Measurements from ENCODE around the gene DNAJC8.

DNAJC8 gene, protein sequence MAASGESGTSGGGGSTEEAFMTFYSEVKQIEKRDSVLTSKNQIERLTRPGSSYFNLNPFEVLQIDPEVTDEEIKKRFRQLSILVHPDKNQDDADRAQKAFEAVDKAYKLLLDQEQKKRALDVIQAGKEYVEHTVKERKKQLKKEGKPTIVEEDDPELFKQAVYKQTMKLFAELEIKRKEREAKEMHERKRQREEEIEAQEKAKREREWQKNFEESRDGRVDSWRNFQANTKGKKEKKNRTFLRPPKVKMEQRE

DNA sequence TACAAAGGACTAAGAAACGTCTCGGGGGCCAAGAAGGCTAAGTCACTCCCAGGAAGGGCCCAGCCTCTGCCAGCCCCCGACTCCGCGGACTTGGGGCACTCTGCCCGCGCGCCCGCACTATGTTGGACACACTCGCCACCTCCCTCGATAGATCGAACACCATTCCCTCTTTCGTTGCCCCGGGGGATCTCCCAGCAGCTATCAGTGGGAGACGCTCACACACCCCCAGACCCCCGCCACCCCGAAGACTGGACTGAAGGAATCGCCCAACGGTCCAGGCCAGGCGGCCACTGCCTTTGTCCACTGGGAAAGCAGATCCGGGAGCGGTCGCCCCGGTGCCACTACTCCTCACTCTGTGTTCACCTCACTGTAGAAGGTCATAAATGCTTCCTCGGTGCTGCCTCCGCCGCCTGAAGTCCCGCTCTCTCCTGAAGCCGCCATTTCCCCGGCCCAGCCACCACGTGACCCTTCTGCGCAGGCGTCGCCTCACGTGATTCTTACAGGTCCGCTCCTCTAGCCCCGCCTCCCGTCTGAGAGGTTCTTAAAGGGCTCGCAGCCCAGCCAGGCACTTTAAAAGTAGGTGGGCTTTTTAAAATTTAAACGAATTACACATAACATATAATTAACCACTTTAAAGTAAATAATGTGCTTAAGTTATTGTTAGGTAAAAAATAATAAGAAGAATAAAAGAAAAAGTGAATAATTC is at the start of gene DNAJC8:
DNAJC8 (minus strand) TSS at position 472 of the 706 bp plus-strand sequence; CDS start at position 441, 31 bp downstream.
- peak; percentile 96 for DNase-seq (ENCODE audit: low read depth, low spot score)

DNA sequence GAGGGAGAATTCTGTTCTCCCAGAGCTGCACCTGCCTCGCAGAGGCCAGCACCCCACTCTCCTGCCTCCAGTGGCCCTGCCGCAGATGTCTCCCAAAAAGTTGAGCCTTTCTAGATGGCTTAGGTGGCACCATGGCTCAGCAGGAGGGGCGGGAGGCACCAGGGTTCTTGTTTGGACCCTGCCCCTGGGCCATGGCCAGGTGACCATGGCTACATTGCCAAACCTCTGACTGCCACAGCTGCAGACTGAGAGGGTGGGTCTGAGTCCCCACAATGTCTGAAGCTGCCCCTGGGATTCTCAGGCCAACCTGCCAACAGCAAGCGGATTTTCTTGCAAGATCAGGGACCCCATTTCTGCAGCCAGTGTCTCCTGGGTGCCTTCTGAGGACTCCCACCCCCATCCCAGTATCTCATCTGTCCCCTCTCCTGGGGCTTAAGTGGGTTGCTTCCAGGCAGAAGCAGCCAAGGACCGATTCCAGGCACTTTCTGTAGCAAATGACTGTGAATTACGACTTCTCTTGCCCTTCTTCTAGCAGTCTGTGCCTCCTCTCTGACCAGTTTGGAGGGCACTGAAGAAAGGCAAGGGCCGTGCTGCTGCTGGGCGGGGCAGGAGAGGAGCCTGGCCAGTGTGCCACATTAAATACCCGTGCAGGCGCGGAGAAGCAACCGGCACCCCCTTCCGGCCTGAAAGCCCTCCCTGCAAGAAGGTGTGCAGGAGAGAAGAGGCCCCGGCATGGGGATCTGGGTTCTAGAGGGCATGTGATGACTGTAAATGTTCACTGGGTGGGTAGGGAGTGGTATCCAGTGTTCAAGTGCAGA is 49.0 kb upstream of the DNAJC8 start:
- no peak for DNase-seq (ENCODE audit: low read depth, low spot score)

DNA sequence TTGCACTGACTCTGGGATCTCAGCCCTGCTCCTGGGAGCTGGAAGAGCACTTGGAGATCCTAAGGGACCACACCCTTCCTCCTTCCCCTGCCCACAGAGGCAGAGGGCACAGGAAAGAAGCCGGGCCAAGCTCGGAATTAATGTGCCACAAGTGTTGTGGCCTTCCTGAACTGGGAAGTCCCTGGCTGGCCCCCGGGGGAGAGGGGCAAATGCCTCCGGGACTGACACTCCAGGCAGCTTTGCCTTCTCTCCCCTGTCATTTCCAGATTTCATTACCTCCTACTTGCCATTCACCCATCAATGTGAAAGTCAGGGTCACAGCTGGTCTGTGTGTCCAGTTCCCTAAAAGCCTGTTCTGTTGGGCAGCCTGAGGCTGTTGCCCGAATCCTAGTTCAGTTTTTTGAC is 48.1 kb upstream of the DNAJC8 start:
- DNase-seq (ENCODE audit: low read depth, low spot score), result no peak

DNA sequence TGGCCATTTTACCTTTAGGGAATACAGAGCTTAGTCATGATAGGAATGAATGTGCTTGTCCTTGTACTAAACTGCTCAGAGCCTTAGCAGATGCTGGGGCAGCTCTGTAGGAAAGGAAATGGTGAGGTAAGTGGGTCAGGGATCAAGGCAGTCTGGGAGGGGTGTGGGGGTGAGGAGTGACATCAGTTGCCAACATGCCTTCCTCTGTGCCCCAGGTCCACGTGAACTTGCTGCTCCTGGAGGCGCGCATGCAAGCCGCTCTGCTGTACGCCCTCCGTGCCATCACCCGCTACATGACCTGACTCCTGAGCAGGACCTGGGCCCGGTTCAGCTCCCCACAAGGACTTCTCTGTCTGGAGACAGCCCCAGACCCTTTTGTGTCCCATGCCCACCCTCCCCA is 47.7 kb upstream of the DNAJC8 start:
- no peak for DNase-seq (ENCODE audit: low read depth, low spot score)

DNA sequence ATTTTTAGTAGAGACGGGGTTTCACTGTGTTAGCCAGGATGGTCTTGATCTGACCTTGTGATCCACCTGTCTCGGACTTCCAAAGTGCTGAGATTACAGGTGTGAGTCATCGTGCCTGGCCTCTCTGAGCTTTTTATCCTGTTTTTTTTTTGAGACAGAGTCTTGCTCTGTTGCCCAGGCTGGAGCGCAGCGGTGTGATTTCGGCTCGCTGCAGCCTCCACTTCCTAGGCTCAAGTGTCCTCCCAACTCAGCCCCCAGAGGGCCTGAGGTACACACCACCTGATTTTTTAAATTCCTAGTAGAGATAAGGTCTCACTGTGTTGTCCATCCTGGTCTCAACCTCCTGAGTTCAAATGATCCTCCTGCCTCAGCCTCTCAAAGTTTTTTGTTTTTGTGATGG is 46.9 kb upstream of the DNAJC8 start:
- DNase-seq (ENCODE audit: low read depth, low spot score), result no peak

DNA sequence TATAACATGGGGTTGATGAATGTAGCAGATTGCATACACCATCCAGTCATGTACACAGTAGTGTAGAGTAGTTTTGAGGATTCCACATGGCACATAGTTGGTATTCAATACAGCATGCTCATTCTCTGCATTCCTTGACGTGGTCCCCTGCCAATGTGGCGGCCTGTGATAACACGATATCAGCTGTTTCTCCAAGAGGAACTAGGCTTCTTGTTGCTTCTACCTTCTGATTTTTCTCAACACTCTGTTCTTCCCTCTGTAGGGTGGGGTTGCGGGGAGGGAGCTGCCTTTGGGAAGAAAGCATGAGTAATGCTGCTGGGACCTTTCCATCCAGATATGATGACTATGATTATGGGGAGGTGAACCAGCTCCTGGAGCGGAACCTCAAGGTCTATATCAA is 45.9 kb upstream of the DNAJC8 start:
- DNase-seq (ENCODE audit: low read depth, low spot score), result no peak

DNA sequence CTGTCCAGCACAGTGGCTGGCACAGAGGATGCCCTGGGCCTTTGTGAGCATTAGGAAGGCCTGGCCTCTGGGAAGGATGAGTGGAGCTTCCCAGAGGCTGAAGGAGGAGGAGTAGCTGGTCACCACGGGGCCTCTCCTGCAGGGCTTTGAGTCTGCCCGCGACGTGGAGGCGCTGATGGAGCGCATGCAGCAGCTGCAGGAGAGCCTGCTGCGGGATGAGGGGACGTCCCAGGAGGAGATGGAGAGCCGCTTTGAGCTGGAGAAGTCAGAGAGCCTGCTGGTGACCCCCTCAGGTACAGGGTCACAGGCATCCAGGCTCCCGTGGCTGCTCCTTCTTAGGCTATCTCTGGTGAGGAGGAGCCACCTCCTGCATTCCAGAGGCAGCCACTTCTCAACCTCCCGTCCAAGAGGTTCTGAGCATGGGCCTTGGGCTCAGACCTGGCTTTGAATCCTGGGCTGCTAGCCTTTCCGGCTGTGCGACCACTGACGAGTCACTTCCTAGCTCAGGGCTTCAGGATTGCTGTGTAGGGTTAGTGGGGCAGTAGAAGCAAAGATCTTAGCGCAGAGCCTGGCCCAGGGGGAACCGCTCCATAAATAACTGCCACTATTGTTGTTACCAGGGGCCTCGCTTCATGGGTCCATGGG is 40.5 kb upstream of the DNAJC8 start:
- no peak for DNase-seq (ENCODE audit: low read depth, low spot score)

DNA sequence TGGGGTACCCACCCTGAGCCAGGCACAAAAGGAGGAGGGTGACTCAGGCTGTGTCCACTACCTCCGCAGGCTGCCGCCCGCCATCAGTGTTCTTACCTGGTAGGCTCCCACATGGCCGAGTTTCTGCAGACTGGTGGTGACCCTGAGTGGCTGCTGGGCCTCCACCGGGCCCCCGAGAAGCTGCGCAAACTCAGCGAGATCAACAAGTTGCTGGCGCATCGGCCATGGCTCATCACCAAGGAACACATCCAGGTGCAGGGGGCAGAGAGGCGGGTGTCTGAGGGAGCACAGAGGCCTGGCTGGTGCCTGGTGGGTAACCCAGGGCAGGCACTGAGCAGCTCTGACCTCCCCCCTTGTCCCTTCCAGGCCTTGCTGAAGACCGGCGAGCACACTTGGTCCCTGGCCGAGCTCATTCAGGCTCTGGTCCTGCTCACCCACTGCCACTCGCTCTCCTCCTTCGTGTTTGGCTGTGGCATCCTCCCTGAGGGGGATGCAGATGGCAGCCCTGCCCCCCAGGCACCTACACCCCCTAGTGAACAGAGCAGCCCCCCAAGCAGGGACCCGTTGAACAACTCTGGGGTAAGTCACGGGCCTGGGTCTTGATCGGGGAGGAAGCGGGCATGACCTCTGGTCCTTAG is 39.5 kb upstream of the DNAJC8 start:
- DNase-seq (ENCODE audit: low read depth, low spot score), result no peak

DNA sequence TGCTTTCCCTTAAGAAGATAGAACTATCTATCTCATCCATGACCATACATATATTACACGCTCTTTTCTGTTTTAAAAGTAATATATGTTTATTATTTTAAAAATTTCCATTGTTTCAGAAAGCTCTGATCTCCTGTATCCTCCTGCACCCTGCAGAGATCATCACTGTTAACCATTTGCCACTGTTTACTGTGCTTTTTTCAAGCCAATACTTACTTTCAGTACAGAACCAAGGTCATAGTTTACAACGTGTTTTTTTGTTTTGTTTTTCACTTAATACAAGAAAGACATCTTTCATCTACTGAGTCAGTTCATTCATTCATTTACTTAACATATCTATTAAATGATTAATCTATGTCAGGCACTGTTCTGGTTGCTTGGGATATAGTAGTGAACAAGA is 36.7 kb upstream of the DNAJC8 start:
- DNase-seq (ENCODE audit: low read depth, low spot score), result no peak

DNA sequence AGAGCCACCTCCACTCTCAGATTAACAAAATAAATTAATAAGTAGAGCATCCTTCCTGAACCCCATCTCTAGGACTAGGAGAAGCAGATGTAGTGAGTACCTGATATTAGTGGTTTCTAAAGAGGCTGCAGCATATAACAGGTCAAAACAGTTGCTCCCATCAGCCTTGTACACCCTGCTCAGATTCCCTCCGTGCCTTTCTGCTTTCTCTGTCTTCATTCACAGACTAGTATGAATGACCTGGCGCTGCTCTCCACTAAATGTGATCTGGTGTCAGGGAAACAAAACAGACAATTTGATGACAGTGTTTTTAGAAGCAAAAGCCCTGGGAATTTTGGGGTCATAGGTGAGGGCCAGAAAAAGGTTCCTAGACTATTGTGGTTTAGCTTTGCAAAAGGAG is 34.8 kb upstream of the DNAJC8 start:
- DNase-seq (ENCODE audit: low read depth, low spot score), result no peak

DNA sequence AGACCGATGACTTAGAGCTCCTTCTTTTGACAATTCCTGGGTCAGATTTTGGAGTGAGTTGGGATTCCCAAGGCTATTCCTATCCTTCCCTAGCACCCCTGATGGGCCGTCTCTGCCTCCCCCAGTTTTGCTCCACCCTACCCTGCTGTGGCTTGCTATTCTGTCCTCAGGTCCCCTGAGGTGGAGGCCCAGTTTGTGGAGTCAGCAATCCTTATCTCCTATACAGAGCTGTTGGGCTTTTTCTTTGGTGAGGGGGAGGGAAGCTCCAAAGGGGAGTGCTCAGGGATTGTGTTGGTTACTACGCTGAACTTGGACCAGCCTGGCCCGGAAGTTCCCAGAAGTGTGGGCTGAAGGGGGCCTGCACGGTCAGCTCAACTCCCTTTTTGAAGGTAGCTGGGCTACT is 34.1 kb upstream of the DNAJC8 start:
- no peak for DNase-seq (ENCODE audit: low read depth, low spot score)

DNA sequence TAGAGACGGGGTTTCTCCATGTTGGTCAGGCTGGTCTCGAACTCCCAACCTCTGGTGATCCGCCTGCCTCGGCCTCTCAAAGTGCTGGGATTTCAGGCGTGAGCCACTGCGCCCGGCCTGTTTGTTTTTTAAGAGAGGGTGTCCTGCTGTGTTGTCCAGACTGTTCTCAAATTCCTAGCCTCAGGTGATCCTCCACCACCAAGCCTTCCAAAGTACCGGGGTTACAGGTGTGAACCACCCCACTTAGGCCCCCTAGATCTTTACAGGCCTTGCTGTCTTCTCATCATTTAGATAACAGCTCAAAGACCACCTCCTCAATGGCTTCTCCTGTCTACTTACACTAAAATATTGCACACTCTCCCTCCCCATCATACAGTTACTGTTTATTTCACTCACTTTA is 32.7 kb upstream of the DNAJC8 start:
- DNase-seq (ENCODE audit: low read depth, low spot score), result no peak

DNA sequence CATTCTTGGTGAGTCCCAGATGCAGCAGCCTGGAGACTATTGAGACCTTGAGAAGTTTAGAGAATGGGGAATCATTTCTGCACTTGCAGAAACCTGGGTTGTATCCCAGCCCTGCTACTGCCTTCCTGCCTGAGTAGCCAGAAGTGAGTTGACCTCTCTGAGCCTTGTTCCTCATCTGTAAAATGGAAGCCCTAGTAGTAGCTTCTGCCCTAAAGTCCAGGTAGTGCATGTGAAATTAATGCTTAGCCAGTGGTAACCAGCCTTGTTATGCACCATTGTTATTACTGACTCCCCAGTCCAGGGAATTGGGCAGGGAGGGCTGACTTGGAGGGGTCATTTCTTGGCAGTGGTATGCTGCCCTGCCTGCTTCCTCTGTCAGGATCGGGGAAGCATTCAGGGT is 32.1 kb upstream of the DNAJC8 start:
- DNase-seq (ENCODE audit: low read depth, low spot score), result no peak

DNA sequence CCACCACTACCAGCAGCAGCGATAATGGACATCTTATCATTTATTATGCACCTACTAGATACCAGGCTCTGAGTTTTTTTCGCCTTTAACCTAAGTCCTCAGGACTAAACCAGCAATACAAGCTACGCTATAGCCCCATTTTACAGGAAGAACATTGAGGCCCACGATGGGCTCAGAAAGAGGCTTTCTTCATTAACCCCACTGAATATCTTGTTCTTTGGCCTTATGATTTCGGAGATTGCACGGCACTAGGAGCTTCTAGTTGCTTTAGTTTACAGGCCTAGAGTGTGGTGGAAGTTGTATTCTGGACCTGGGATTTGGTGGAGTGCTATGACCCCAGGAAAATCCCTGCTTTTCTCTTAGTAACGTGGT is 28.0 kb upstream of the DNAJC8 start:
- DNase-seq (ENCODE audit: low read depth, low spot score), result no peak

DNA sequence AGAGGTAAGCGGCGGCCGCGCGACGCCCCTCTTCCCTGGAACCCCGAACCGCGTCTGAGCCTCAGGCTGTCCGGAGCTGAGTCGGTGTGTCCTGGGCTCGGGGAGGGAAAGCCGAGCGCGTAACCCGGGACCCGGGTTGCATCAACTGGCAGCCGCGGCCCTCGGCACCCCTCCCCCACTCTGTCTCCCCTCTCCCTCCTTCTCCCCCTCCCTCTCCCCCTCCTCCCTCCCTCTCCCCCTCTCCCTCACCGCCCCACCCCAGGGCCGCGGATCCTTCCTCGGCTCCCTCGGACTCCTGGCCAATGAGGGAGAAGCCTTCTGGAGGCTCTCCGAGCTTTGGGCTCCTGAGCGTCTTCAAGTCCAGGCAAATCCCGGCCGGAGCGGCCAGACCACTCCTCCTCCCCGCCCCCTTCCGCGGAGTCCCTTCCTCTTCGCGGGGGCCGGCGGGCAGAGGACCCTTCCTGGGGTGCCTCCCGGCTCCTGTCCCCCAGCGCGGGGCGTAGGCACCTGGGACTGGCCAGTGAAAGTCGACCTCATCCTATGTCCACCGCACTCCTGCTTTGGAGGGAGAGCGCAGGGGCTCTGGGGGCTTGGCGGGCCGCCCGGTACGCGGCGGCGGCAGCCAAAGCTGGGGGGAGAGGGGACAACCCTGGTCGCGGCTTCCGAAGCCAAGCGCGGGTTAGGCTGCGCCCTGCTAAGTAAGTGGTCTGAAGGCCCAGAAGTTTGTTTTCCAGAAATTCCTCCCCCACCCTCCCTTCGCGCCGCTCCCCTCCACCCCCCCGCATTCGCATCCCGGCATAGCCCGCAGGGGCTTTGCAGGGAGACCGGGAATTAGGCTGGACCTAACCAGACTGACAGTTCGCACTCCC is 27.3 kb upstream of the DNAJC8 start:
- peak; percentile 94 for DNase-seq (ENCODE audit: low read depth, low spot score)

DNA sequence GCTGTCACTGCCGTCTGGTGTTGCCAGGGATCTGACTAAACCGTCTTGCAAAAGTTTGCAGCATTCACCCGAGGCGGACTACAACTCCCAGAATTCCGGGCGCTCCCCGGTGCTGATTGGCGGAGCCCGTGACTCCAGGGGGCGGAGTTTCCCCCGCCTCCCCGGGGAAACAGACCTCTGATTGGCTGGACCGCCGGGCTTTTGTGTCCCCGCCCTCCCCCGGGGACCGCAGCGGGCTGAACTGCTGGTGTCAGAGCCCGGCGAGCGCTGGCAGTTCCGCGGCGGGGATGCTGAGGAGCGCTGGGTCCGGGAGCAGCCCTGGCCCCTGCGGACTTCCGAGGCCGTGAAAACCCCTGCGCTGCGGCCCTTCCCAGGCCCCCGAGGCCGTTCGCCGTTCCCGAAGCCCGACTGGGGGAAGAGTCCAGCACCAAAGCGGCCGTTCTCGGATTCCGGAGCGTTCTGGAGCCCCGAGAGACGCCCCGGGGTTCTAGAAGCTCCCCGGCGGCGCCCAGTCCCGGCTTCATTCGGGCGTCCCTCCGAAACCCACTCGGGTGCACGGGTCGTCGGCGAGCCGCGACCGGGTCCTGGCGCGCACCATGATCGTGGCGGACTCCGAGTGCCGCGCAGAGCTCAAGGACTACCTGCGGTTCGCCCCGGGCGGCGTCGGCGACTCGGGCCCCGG is 26.6 kb upstream of the DNAJC8 start, which contains the start of gene SESN2:
SESN2 (plus strand) TSS at position 267 of the 682 bp plus-strand sequence; CDS start at position 597, 330 bp downstream.
- peak; percentile 99 for DNase-seq (ENCODE audit: low read depth, low spot score)

DNA sequence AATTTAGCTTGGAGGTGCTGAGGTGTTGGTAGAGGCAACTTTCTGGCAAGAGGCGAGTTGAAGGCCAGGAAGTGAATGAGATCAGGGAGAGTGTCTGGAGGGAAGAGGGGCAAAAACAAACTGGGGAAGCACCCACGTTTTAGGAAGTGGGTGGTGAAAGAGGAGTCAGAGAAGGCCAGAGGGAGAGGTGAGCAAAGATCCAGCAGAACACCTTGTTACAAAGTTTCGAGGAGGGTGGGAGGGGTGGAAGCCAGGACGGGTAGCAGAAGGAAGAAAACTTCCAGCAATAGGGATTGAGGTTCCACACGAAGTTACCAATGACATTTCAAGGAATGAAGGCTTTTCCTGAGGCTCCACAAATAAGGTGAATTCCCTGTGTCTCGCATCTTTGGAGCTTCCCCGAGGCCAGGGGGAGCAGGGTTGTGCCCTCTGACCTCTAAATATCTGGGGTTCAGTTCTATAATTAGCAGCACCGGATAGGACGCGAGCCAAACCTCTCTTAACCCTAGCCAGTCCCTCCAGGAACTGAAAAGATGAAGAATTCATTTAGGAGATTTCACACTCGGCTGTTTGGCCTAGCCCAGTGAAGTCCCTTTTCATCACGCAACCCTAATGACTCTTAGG is 25.9 kb upstream of the DNAJC8 start:
- DNase-seq (ENCODE audit: low read depth, low spot score), result no peak

DNA sequence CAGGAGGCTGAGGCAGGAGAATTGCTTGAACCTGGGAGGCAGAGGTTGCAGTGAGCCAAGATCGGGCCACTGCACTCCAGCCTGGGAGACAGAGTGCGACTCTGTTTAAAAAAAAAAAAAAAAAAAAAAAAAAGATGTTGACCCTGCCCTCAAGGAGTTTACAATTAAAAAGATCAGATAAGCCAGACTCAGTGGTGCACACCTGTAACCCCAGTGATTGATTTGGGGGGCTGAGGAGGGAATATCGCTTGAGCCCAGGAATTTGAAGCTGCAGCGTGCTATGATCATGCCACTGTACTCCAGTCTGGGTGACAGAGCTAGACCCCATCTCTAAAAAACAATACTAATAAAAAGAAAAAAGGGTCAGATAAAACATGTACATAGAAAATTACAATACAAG is 24.9 kb upstream of the DNAJC8 start:
- DNase-seq (ENCODE audit: low read depth, low spot score), result no peak

DNA sequence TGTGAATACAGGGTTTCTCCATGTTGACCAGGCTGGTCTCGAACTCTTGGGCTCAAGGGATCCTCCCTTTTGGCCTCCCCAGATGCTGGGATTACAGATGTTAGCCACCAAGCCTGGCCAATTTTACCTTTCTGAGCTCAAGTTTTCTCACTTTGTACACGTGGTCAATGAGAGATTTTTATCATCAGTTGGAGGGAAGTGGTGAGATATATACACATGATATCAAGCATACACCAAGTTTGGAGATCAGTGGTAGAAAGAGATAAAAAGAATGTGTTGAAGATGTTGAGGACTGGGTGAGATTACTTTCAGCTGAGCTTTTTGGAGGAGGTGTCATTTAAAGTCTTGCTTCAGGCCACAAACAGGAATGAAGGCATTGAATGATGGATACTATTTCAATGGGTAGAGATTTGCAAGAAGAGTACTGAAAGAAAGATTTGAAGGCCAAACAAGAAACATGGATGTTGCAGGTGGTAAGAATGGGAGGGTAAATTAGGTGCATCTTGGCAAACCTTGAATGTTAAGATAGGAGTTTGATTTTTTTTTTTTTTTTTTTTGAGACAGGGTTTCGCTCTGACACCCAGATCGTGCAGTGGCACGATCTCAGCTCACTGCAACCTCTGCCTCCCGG is 23.5 kb upstream of the DNAJC8 start:
- DNase-seq (ENCODE audit: low read depth, low spot score), result no peak

Data from astrocyte of the hippocampus (primary cell).